Measurements from ENCODE around the gene CALR3. TPM values are rescaled to one million over a fixed set of nuclear protein-coding genes. Genes with fewer than 3 reads are reported as not detected.

The CALR3 gene
- total RNA-seq, 2 experiments from 2014 or later, result not detected

- H3K36me3 Mint-ChIP-seq (ENCODE audit: low read depth), result peaks cover 19% of the 10 kb centered on the region
- peak overlapping the region; percentile 62 for H3K27ac Mint-ChIP-seq
- DNase-seq (peak; percentile 60), ATAC-seq (peak; percentile 81)
- H3K4me3 Mint-ChIP-seq, result no peak overlapping the region
- H3K4me1 Mint-ChIP-seq (ENCODE audit: low read depth), result peaks cover 51% of the 10 kb centered on the region
- ChIA-PET POLR2A (interaction anchor here (0.9 kb wide), 1 partner anchor 75 kb away, joined by 3 read pairs; no protein-coding TSS in a partner anchor), CTCF (interaction anchor here (0.7 to 1.1 kb wide), 2 partner anchors 8 to 11 kb away, joined by 3 to 4 read pairs; no protein-coding TSS in a partner anchor)
- H3K9me3 Mint-ChIP-seq (ENCODE audit: insufficient read depth), result peaks cover 4% of the 10 kb centered on the region
- no peaks in the 10 kb centered on the region for H3K27me3 Mint-ChIP-seq (ENCODE audit: low read depth)
Measured at GRCh38 chr19:16446724-16447368, 49.1 kb downstream of the CALR3 start.

GRCh38 chr19:16446108-16446723, 49.8 kb downstream of the CALR3 start:
- peaks cover 51% of the 10 kb centered on the region for H3K4me1 Mint-ChIP-seq (ENCODE audit: low read depth)
- peaks cover 19% of the 10 kb centered on the region for H3K36me3 Mint-ChIP-seq (ENCODE audit: low read depth)
- ChIA-PET CTCF (no interaction called here), POLR2A (no interaction called here)
- ATAC-seq, result no peak
- H3K9me3 Mint-ChIP-seq (ENCODE audit: insufficient read depth), result peaks cover 4% of the 10 kb centered on the region
- H3K27ac Mint-ChIP-seq, result peak overlapping the region; percentile 15
- no peak overlapping the region for H3K4me3 Mint-ChIP-seq
- DNase-seq, result no peak
- H3K27me3 Mint-ChIP-seq (ENCODE audit: low read depth), result no peaks in the 10 kb centered on the region

GRCh38 chr19:16445238-16446107, 50.5 kb downstream of the CALR3 start:
- peaks cover 4% of the 10 kb centered on the region for H3K9me3 Mint-ChIP-seq (ENCODE audit: insufficient read depth)
- peaks cover 24% of the 10 kb centered on the region for H3K36me3 Mint-ChIP-seq (ENCODE audit: low read depth)
- no peak overlapping the region for H3K27ac Mint-ChIP-seq
- no peak for DNase-seq
- ChIA-PET CTCF (interaction anchor here (1.4 kb wide), 1 partner anchor 63 kb away, joined by 3 read pairs; no protein-coding TSS in a partner anchor), POLR2A (no interaction called here)
- H3K4me3 Mint-ChIP-seq, result no peak overlapping the region
- H3K27me3 Mint-ChIP-seq (ENCODE audit: low read depth), result no peaks in the 10 kb centered on the region
- ATAC-seq, result no peak
- peaks cover 48% of the 10 kb centered on the region for H3K4me1 Mint-ChIP-seq (ENCODE audit: low read depth)

- H3K27ac Mint-ChIP-seq, result peak overlapping the region; percentile 32
- no peaks in the 10 kb centered on the region for H3K27me3 Mint-ChIP-seq (ENCODE audit: low read depth)
- DNase-seq, result no peak
- ChIA-PET POLR2A (no interaction called here), CTCF (interaction anchor here (1.4 kb wide), 1 partner anchor 62 kb away, joined by 3 read pairs; no protein-coding TSS in a partner anchor)
- no peak overlapping the region for H3K4me3 Mint-ChIP-seq
- no peaks in the 10 kb centered on the region for H3K9me3 Mint-ChIP-seq (ENCODE audit: insufficient read depth)
- peaks cover 17% of the 10 kb centered on the region for H3K36me3 Mint-ChIP-seq (ENCODE audit: low read depth)
- peaks cover 39% of the 10 kb centered on the region for H3K4me1 Mint-ChIP-seq (ENCODE audit: low read depth)
- ATAC-seq, result no peak
Measured at GRCh38 chr19:16444269-16444600, 51.7 kb downstream of the CALR3 start.

GRCh38 chr19:16442386-16443276, 53.3 kb downstream of the CALR3 start:
- H3K36me3 Mint-ChIP-seq (ENCODE audit: low read depth), result peaks cover 7% of the 10 kb centered on the region
- peaks cover 30% of the 10 kb centered on the region for H3K4me1 Mint-ChIP-seq (ENCODE audit: low read depth)
- no peaks in the 10 kb centered on the region for H3K9me3 Mint-ChIP-seq (ENCODE audit: insufficient read depth)
- POLR2A ChIA-PET, result no interaction called here
- H3K27ac Mint-ChIP-seq, result no peak overlapping the region
- CTCF ChIA-PET, result interaction anchor here (0.7 to 2.0 kb wide), 8 partner anchors 9 to 120 kb away, joined by 3 to 7 read pairs (median 4); no protein-coding TSS in a partner anchor
- no peak for ATAC-seq
- no peak for DNase-seq
- no peaks in the 10 kb centered on the region for H3K27me3 Mint-ChIP-seq (ENCODE audit: low read depth)
- H3K4me3 Mint-ChIP-seq, result no peak overlapping the region

- no peak overlapping the region for H3K27ac Mint-ChIP-seq
- no peaks in the 10 kb centered on the region for H3K27me3 Mint-ChIP-seq (ENCODE audit: low read depth)
- POLR2A ChIA-PET, result no interaction called here
Measured at GRCh38 chr19:16441661-16442162, 54.3 kb downstream of the CALR3 start.

GRCh38 chr19:16436780-16437332, 59.1 kb downstream of the CALR3 start:
- ChIA-PET CTCF (interaction anchor here (1.0 kb wide), 1 partner anchor 10 kb away, joined by 3 read pairs; no protein-coding TSS in a partner anchor), POLR2A (no interaction called here)

More at GRCh38 chr19:16441661-16442162, 54.3 kb downstream of the CALR3 start:
- peaks cover 13% of the 10 kb centered on the region for H3K36me3 Mint-ChIP-seq (ENCODE audit: low read depth)
- no peak overlapping the region for H3K4me3 Mint-ChIP-seq
- DNase-seq (no peak), ATAC-seq (peak; percentile 47)
- H3K4me1 Mint-ChIP-seq (ENCODE audit: low read depth), result peaks cover 23% of the 10 kb centered on the region
- H3K9me3 Mint-ChIP-seq (ENCODE audit: insufficient read depth), result no peaks in the 10 kb centered on the region
- CTCF ChIA-PET, result interaction anchor here (0.7 to 2.0 kb wide), 8 partner anchors 8 to 121 kb away, joined by 3 to 7 read pairs (median 3); no protein-coding TSS in a partner anchor

GRCh38 chr19:16435999-16436650, 59.8 kb downstream of the CALR3 start:
- Mint-ChIP-seq H3K9me3 (ENCODE audit: insufficient read depth) (no peaks in the 10 kb centered on the region), H3K4me3 (no peak overlapping the region), H3K4me1 (ENCODE audit: low read depth) (peaks cover 18% of the 10 kb centered on the region), H3K36me3 (ENCODE audit: low read depth) (peaks cover 28% of the 10 kb centered on the region), H3K27me3 (ENCODE audit: low read depth) (no peaks in the 10 kb centered on the region), H3K27ac (no peak overlapping the region)
- CTCF ChIA-PET, result interaction anchor here (1.0 kb wide), 1 partner anchor 11 kb away, joined by 3 read pairs; no protein-coding TSS in a partner anchor
- POLR2A ChIA-PET, result no interaction called here
- no peak for DNase-seq
- ATAC-seq, result no peak

More at GRCh38 chr19:16436780-16437332, 59.1 kb downstream of the CALR3 start:
- Mint-ChIP-seq H3K4me3 (no peak overlapping the region), H3K9me3 (ENCODE audit: insufficient read depth) (no peaks in the 10 kb centered on the region), H3K36me3 (ENCODE audit: low read depth) (peaks cover 24% of the 10 kb centered on the region), H3K27ac (peak overlapping the region; percentile 28), H3K4me1 (ENCODE audit: low read depth) (peaks cover 18% of the 10 kb centered on the region), H3K27me3 (ENCODE audit: low read depth) (no peaks in the 10 kb centered on the region)
- ATAC-seq, result no peak
- no peak for DNase-seq

GRCh38 chr19:16435238-16435917, 60.6 kb downstream of the CALR3 start:
- Mint-ChIP-seq H3K4me3 (no peak overlapping the region), H3K27me3 (ENCODE audit: low read depth) (no peaks in the 10 kb centered on the region), H3K9me3 (ENCODE audit: insufficient read depth) (no peaks in the 10 kb centered on the region), H3K36me3 (ENCODE audit: low read depth) (peaks cover 27% of the 10 kb centered on the region), H3K27ac (no peak overlapping the region), H3K4me1 (ENCODE audit: low read depth) (peaks cover 18% of the 10 kb centered on the region)
- CTCF ChIA-PET, result interaction anchor here (0.9 kb wide), 1 partner anchor 49 kb away, joined by 3 read pairs; no protein-coding TSS in a partner anchor
- ATAC-seq, result no peak
- POLR2A ChIA-PET, result no interaction called here
- no peak for DNase-seq

GRCh38 chr19:16433986-16434385, 62.0 kb downstream of the CALR3 start:
- CTCF ChIA-PET, result no interaction called here
- H3K27me3 Mint-ChIP-seq (ENCODE audit: low read depth), result no peaks in the 10 kb centered on the region
- peaks cover 27% of the 10 kb centered on the region for H3K36me3 Mint-ChIP-seq (ENCODE audit: low read depth)
- ATAC-seq (no peak), DNase-seq (no peak)
- no peak overlapping the region for H3K4me3 Mint-ChIP-seq
- H3K9me3 Mint-ChIP-seq (ENCODE audit: insufficient read depth), result no peaks in the 10 kb centered on the region
- POLR2A ChIA-PET, result no interaction called here
- no peak overlapping the region for H3K27ac Mint-ChIP-seq
- H3K4me1 Mint-ChIP-seq (ENCODE audit: low read depth), result peaks cover 25% of the 10 kb centered on the region

All from activated CD8-positive, alpha-beta T cell treated with anti-CD3 and anti-CD28 coated beads, Interleukin-2, amount 10 ng/mL, durations not matched to agents 7 days and 5 days (primary cell).